ENCODE results near the gene ALDH3B2.

DNA sequence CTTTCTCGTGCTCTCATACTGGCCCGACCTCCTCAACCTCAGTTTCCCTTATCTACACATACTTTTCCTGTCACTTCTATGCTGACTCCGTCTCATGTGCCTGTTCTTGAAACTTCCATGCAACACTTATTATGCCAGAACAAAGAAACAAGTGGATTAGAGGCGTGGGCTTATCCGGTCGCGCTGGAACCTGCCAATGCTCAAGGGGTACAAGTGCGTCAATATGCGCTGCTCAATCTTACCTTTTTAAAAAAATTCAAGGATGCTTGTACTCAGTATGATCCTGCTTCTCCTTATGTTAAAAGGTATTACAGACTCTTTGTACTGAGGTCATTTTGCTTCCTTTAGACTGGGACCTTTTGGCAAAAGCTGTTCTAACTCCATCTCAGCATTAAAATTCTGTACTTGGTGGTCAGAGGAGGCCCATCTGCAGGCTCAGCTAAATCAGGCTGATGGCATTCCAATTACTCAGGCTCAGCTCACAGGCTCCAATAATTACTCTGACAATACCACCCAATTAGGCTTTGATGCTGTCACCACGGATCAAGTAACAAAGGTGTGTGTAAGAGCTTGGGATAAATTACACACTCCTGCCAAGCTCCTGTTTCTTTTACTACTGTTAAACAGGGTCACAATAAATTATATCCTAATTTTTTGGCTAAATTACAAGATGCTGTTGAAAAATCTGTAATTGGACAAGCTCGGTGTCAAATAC lies 26.3 kb upstream of the ALDH3B2 start:
- no peak for TF ChIP-seq POLR2AphosphoS5 (IDR thresholded peaks at IDR 0.05; ENCODE audit: low read depth, low read length)
- TF ChIP-seq POLR2A (IDR thresholded peaks at IDR 0.05; ENCODE audit: low read depth, low read length) = no peak

All from GM12892 (cell line).